Omental fat pad (tissue), 4 donors: Measurements from ENCODE around the gene MEF2D. TPM values are rescaled to one million over a fixed set of nuclear protein-coding genes. Genes with fewer than 3 reads are reported as not detected.

Experiments
- ATAC-seq: fragments of 150-250 bp; one replicate; pipeline ENCODE4 v1.9.1; 2016; ENCODE audit warnings: mild to moderate bottlenecking, moderate library complexity; ENCODE audit not compliant: low FRiP score
- DNase-seq: peaks from one replicate; pipeline ENCODE4 v3.0.0-alpha.2; 2019; ENCODE audit warnings: low spot score
- total RNA-seq, 4 donors: library from RNA; depleted of rRNA; stranded (reverse); fragments of >200 nt; gene quantifications; one replicate each; pipeline ENCODE4 v1.1.0, GENCODE V29; 2016
- TF ChIP-seq, protein P1 (sequence below), 3 donors: fragments of 450-650 bp; IDR thresholded peaks; one replicate each; pipeline ENCODE4 v1.5.1; 2016 to 2017; ENCODE audit warnings: antibody characterized with exemption in 3 of 3, mild to moderate bottlenecking in 3 of 3, moderate library complexity in 2 of 3

The MEF2D gene
- 10 to 100 TPM; 22.8 to 33.8 (median 28.1) TPM for total RNA-seq

- no peak for ATAC-seq
- no peak for DNase-seq
- TF ChIP-seq, protein P1, sequence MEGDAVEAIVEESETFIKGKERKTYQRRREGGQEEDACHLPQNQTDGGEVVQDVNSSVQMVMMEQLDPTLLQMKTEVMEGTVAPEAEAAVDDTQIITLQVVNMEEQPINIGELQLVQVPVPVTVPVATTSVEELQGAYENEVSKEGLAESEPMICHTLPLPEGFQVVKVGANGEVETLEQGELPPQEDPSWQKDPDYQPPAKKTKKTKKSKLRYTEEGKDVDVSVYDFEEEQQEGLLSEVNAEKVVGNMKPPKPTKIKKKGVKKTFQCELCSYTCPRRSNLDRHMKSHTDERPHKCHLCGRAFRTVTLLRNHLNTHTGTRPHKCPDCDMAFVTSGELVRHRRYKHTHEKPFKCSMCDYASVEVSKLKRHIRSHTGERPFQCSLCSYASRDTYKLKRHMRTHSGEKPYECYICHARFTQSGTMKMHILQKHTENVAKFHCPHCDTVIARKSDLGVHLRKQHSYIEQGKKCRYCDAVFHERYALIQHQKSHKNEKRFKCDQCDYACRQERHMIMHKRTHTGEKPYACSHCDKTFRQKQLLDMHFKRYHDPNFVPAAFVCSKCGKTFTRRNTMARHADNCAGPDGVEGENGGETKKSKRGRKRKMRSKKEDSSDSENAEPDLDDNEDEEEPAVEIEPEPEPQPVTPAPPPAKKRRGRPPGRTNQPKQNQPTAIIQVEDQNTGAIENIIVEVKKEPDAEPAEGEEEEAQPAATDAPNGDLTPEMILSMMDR (IDR thresholded peaks at IDR 0.05) = no peak
Observed at GRCh38 chr1:156500543-156500792, at the start of gene MEF2D. Gene MEF2D, minus strand, starts transcription at chr1:156500775. Its CDS starts 17,483 bp downstream, at chr1:156483292.

DNA sequence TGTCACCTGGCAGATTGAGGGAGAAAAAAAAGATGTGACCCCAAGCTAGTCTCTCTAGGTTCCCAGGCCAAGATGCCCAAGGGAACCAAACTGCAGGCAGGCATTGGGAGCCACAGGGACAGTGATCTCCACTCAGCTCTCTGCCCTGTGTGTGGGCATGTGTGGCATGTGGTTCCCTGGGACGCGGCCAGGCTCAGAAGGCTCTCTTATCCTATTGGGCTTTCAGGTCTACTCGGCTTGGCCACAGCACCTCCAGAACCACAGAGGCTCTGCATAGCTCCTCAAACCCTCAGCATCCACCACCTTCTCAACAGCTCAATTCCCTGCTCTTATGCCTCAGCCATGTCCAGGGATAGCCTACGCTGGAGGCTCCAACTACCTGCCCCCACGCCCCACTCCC, 49.8 kb upstream of the MEF2D start:
- no peak for ATAC-seq
- TF ChIP-seq, protein P1 (IDR thresholded peaks at IDR 0.05) = no peak
- no peak for DNase-seq

GRCh38 chr1:156549831-156550230, 49.3 kb upstream of the MEF2D start:
- ATAC-seq (no peak), DNase-seq (no peak)
- TF ChIP-seq, protein P1 (IDR thresholded peaks at IDR 0.05) = no peak

DNA sequence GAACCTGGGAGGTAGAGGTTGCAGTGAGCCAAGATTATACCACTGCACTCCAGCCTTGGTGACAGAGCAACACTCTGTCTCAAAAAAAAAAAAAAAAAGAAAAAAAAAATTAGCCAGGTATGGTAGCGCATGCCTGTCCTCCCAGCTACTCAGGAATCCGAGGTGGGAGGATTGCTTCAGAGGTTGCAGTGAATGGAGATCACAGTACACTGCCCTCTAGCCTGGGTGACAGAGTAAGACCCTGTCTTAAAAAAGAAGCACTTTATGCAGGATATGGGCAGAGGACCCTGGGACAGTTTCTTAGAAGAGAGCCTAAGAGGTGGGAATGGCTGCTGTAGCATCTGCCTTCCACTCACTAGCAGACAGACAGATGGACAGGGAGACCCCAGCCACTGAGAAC, 48.8 kb upstream of the MEF2D start:
- ATAC-seq (no peak), DNase-seq (no peak)
- TF ChIP-seq, protein P1 (IDR thresholded peaks at IDR 0.05) = no peak

DNA sequence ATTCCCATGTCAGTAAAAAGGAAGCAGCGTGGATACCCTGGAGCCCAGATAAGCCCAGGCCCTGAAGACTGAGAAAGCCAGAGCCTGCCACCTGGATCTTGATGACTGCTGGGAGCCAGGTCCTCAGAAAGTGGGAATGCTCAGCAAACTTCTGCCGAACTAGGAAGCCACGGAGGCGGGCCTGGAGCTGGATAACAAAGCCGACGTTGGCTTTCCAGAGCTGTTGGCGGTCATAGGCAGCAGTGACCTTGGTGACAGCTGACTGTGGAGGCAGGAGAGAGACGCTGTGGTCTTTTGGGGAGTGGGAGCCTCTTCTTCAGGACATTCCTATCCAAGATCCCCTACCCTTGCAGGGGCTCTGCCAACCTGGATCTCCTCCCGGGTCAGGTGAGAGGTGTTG, 47.4 kb upstream of the MEF2D start:
- DNase-seq (no peak), ATAC-seq (no peak)
- TF ChIP-seq, protein P1 (IDR thresholded peaks at IDR 0.05) = no peak

GRCh38 chr1:156547434-156547833, 46.9 kb upstream of the MEF2D start:
- no peak for ATAC-seq
- no peak for DNase-seq
- TF ChIP-seq, protein P1 (IDR thresholded peaks at IDR 0.05) = no peak

- ATAC-seq (no peak), DNase-seq (no peak)
- TF ChIP-seq, protein P1 (IDR thresholded peaks at IDR 0.05) = no peak
Observed at GRCh38 chr1:156546267-156546666, 45.7 kb upstream of the MEF2D start.
